ENCODE measurements around the gene IL1R2.

Gene IL1R2

GRCh38 chr2:102029405-102029804 lies 37.6 kb downstream of the IL1R2 start:
- DNase-seq (ENCODE audit: extremely low read depth, low read depth) = no peak
- no peak overlapping the region for H3K4me3 ChIP-seq (replicated peaks; ENCODE audit: low read depth, low read length)
- no peak for TF ChIP-seq CTCF (IDR thresholded peaks at IDR 0.05; ENCODE audit: low read depth, low read length, missing control alignments)

GRCh38 chr2:102029952-102030351 lies 38.2 kb downstream of the IL1R2 start:
- no peak for DNase-seq (ENCODE audit: extremely low read depth, low read depth)
- no peak for TF ChIP-seq CTCF (IDR thresholded peaks at IDR 0.05; ENCODE audit: low read depth, low read length, missing control alignments)
- no peak overlapping the region for H3K4me3 ChIP-seq (replicated peaks; ENCODE audit: low read depth, low read length)

- no peak for TF ChIP-seq CTCF (IDR thresholded peaks at IDR 0.05; ENCODE audit: low read depth, low read length, missing control alignments)
- H3K4me3 ChIP-seq (replicated peaks; ENCODE audit: low read depth, low read length) = no peak overlapping the region
- DNase-seq (ENCODE audit: extremely low read depth, low read depth) = no peak
Observed at GRCh38 chr2:102030502-102030854, 38.7 kb downstream of the IL1R2 start.

GRCh38 chr2:102030855-102031527 lies 39.2 kb downstream of the IL1R2 start:
- no peak for DNase-seq (ENCODE audit: extremely low read depth, low read depth)
- H3K4me3 ChIP-seq (replicated peaks; ENCODE audit: low read depth, low read length) = no peak overlapping the region
- no peak for TF ChIP-seq CTCF (IDR thresholded peaks at IDR 0.05; ENCODE audit: low read depth, low read length, missing control alignments)

GRCh38 chr2:102032368-102033030 lies 40.7 kb downstream of the IL1R2 start:
- no peak for DNase-seq (ENCODE audit: extremely low read depth, low read depth)
- H3K4me3 ChIP-seq (replicated peaks; ENCODE audit: low read depth, low read length) = no peak overlapping the region
- TF ChIP-seq CTCF (IDR thresholded peaks at IDR 0.05; ENCODE audit: low read depth, low read length, missing control alignments) = no peak

- H3K4me3 ChIP-seq (replicated peaks; ENCODE audit: low read depth, low read length) = no peak overlapping the region
- peak; percentile 64 for DNase-seq (ENCODE audit: extremely low read depth, low read depth)
- TF ChIP-seq CTCF (IDR thresholded peaks at IDR 0.05; ENCODE audit: low read depth, low read length, missing control alignments) = peak; percentile 21
Observed at GRCh38 chr2:102033031-102033749, 41.4 kb downstream of the IL1R2 start.
